Right lobe of liver (tissue), 6 donors: ENCODE measurements around the gene PCDHA9. TPM values are rescaled to one million over a fixed set of nuclear protein-coding genes. Genes with fewer than 3 reads are reported as not detected.

Experiments used
- ATAC-seq, 4 donors: fragments of 200-7000 bp; cut with Tn5 transposase; one replicate each; pipeline ENCODE4 v1.9.1; 2020; ENCODE audit warnings: mild to moderate bottlenecking in 4 of 4, moderate library complexity in 4 of 4
- DNase-seq, 3 donors: peaks; one replicate each; pipeline ENCODE4 v3.0.0-alpha.2; 2020
- H3K27ac ChIP-seq, 3 donors: fragments of 200-600 bp; one replicate each; pipeline ENCODE4 v1.8.0; 2022
- H3K27me3 ChIP-seq, 2 donors: fragments of 200-600 bp; one replicate each; pipeline ENCODE4 v1.8.0; 2022
- H3K36me3 ChIP-seq, 4 donors: fragments of 200-600 bp; sonication (generic) in 1 of 4; one replicate each; pipeline versions ENCODE4 v1.5.1 to v1.8.0; 2017 to 2022; ENCODE audit warnings: control low read depth in 1 of 4
- H3K4me1 ChIP-seq, 4 donors: fragments of 200-600 bp; sonication (generic) in 1 of 4; one replicate each; pipeline versions ENCODE4 v1.5.1 to v1.8.0; 2017 to 2022; ENCODE audit warnings: control low read depth in 1 of 4
- H3K4me3 ChIP-seq, 3 donors: fragments of 200-600 bp; one replicate each; pipeline ENCODE4 v1.8.0; 2022
- H3K9me3 ChIP-seq, 4 donors: fragments of 200-600 bp; sonication (generic) in 1 of 4; one replicate each; pipeline versions ENCODE4 v1.5.1 to v1.8.0; 2017 to 2022; ENCODE audit warnings: control low read depth in 1 of 4
- POLR2A ChIP-seq: fragments of 450-650 bp; IDR thresholded peaks from one replicate; pipeline ENCODE4 v1.6.1; 2017; ENCODE audit warnings: antibody characterized with exemption, mild to moderate bottlenecking
- WGBS: methylation state at CpG from one replicate; pipeline ENCODE4 v1.1.6; 2018; ENCODE audit warnings: low coverage, low lambda C conversion rate; ENCODE audit not compliant: insufficient coverage; ENCODE audit errors: missing lambda C conversion rate; 5-methylcytosine and 5-hydroxymethylcytosine counted together
- intact Hi-C, 2 donors: fragments of 100-400 bp; cut with DNase I; formaldehyde crosslinking; loops; one replicate each; pipeline versions ENCODE4 v1.11.2 to v1.14.1; 2022
- total RNA-seq, 6 experiments: library from RNA; depleted of rRNA in 2 of 6; stranded (reverse); fragments of >200 nt in 2 of 6; fragmentation: NEBNext Ultra II Directional in 3 of 6; extraction: Animal tissue kit (Norgen Biotek cat#: 25700) in 3 of 6; gene quantifications; one replicate each; pipeline versions ENCODE4 v1.1.0 to v1.2.4, GENCODE V29; 2016 to 2023
- TF ChIP-seq, protein P1 (sequence below), 4 donors: fragments of 200-600 bp in 3 of 4; fragments of 450-650 bp in 1 of 4; IDR thresholded peaks; one replicate each; pipeline versions ENCODE4 v1.5.1 to v1.8.0; 2016 to 2022; ENCODE audit warnings: antibody characterized with exemption in 4 of 4, mild to moderate bottlenecking in 2 of 4
- donor health status: DM: no; HTN: yes; CAD: no.
- donor health status: DM: no; HTN: no; CAD: no.
- donor health status: DM: no; HTN: no; CAD: no.
- donor health status: DM: no; HTN: yes; CAD: no.
- donor health status: DM: no; HTN: yes; CAD: no.

The PCDHA9 gene
- total RNA-seq, 6 experiments from 2014 or later, result not detected

DNA sequence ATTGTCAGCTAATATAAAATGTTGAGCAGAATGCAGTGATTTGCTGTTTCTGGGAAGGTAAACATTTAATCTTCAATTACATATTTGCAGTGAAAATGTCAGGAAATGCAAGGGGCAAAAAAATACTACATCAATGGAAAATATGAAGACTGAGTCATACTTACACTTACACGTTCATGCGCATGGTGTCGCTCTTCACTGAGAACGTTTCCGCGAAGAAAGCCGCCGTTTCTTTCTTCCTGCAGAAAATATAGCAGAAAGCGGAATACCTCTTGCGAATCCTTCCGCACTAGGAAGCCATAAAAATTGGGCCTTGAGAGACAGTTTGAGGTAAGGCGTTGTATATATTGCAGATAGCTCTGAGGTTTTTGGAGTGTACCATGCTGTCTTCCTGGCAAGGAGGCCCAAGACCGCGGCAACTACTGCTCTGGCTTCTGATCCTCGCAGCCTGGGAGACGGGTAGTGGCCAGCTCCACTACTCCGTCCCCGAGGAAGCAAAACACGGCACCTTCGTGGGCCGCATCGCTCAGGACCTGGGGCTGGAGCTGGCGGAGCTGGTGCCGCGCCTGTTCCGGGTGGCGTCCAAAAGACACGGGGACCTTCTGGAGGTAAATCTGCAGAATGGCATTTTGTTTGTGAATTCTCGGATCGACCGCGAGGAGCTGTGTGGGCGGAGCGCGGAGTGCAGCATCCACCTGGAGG is 33.9 kb downstream of the PCDHA9 start, which contains the start of gene PCDHA13:
Gene PCDHA13 (plus strand): TSS at position 236 of the 702 bp plus-strand sequence. CDS start 145 bp downstream, at position 381.
- H3K27ac ChIP-seq, result no peak within 1 kb of the TSS
- H3K4me3 ChIP-seq, result peak within 1 kb of the TSS; percentile 6 to 34 (median 34)
- H3K36me3 ChIP-seq, result no peaks in the 10 kb centered on the region
- peaks cover 0 to 4% of the 10 kb centered on the region in 2 donors for H3K27me3 ChIP-seq
- 4% methylated on average over 11 of the region's 35 CpGs for WGBS
- ATAC-seq, result peak; percentile 42 to 84 (median 54)
- TF ChIP-seq POLR2A, result no peak
- TF ChIP-seq, protein P1, sequence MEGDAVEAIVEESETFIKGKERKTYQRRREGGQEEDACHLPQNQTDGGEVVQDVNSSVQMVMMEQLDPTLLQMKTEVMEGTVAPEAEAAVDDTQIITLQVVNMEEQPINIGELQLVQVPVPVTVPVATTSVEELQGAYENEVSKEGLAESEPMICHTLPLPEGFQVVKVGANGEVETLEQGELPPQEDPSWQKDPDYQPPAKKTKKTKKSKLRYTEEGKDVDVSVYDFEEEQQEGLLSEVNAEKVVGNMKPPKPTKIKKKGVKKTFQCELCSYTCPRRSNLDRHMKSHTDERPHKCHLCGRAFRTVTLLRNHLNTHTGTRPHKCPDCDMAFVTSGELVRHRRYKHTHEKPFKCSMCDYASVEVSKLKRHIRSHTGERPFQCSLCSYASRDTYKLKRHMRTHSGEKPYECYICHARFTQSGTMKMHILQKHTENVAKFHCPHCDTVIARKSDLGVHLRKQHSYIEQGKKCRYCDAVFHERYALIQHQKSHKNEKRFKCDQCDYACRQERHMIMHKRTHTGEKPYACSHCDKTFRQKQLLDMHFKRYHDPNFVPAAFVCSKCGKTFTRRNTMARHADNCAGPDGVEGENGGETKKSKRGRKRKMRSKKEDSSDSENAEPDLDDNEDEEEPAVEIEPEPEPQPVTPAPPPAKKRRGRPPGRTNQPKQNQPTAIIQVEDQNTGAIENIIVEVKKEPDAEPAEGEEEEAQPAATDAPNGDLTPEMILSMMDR (IDR thresholded peaks at IDR 0.05), result peak; percentile 29 to 52 (median 42)
- intact Hi-C loops, result loop anchor here in 1 of 2 donors (10.0 kb wide), 1 partner anchor 163 kb away; no protein-coding TSS in a partner anchor
- DNase-seq, result no peak
- peaks cover 0 to 5% (median 0%) of the 10 kb centered on the region in 4 donors for H3K9me3 ChIP-seq
- no peaks in the 10 kb centered on the region for H3K4me1 ChIP-seq

- Histone ChIP-seq H3K4me3 (peak overlapping the region; percentile 6 to 34 (median 34)), H3K9me3 (no peaks in the 10 kb centered on the region), H3K27ac (no peak overlapping the region), H3K27me3 (peaks cover 0 to under 1% of the 10 kb centered on the region in 2 donors), H3K4me1 (no peaks in the 10 kb centered on the region), H3K36me3 (no peaks in the 10 kb centered on the region)
- intact Hi-C loops, result loop anchor here in 1 of 2 donors (10.0 kb wide), 1 partner anchor 162 kb away; no protein-coding TSS in a partner anchor
- no peak for TF ChIP-seq POLR2A
- TF ChIP-seq, protein P1 (IDR thresholded peaks at IDR 0.05), result peak in 2 of 4 donors; percentile 10 to 29
- ATAC-seq, result peak in 2 of 4 donors; percentile 35 to 64
- DNase-seq, result no peak
- 14% methylated on average over 10 of the region's 12 CpGs for WGBS
These were observed 34.4 kb downstream of the PCDHA9 start for GRCh38 chr5:140882591-140882899.

- ATAC-seq (no peak), DNase-seq (no peak)
- no peaks in the 10 kb centered on the region for H3K36me3 ChIP-seq
- intact Hi-C loops, result loop anchor here in 1 of 2 donors (10.0 kb wide), 1 partner anchor 161 kb away; no protein-coding TSS in a partner anchor
- H3K4me1 ChIP-seq, result no peaks in the 10 kb centered on the region
- no peaks in the 10 kb centered on the region for H3K27me3 ChIP-seq
- H3K4me3 ChIP-seq, result no peak overlapping the region
- WGBS, result 39% methylated on average over 15 of the region's 41 CpGs
- TF ChIP-seq, protein P1 (IDR thresholded peaks at IDR 0.05), result no peak
- TF ChIP-seq POLR2A, result no peak
- no peaks in the 10 kb centered on the region for H3K9me3 ChIP-seq
- no peak overlapping the region for H3K27ac ChIP-seq
These were observed 35.2 kb downstream of the PCDHA9 start for GRCh38 chr5:140883373-140883772.

DNA sequence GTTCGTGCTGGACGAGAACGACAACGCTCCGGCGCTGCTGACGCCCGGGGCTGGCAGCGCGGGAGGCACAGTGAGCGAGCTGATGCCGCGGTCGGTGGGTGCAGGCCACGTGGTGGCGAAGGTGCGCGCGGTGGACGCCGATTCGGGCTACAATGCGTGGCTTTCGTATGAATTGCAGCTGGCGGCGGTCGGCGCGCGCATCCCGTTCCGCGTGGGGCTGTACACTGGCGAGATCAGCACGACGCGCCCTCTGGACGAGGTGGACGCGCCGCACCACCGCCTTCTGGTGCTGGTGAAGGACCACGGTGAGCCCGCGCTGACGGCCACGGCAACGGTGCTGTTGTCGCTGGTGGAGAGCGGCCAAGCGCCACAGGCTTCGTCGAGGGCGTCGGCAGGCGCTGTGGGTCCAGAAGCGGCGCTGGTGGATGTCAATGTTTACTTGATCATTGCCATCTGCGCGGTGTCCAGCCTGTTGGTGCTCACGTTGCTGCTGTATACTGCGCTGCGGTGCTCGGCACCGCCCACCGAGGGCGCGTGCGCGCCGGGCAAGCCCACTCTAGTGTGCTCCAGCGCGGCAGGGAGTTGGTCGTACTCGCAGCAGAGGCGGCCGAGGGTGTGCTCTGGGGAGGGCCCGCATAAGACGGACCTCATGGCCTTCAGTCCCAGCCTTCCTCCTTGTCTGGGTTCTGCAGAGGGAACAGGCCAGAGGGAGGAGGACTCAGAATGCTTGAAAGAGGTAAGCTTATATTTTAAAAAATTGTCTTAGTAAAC is 35.9 kb downstream of the PCDHA9 start:
- WGBS, result 44% methylated on average over 22 of the region's 79 CpGs
- intact Hi-C loops, result loop anchor here in 1 of 2 donors (10.0 kb wide), 1 partner anchor 161 kb away; no protein-coding TSS in a partner anchor
- H3K36me3 ChIP-seq, result no peaks in the 10 kb centered on the region
- TF ChIP-seq, protein P1 (IDR thresholded peaks at IDR 0.05), result no peak
- TF ChIP-seq POLR2A, result no peak
- no peak overlapping the region for H3K4me3 ChIP-seq
- no peaks in the 10 kb centered on the region for H3K4me1 ChIP-seq
- no peak overlapping the region for H3K27ac ChIP-seq
- H3K9me3 ChIP-seq, result no peaks in the 10 kb centered on the region
- no peaks in the 10 kb centered on the region for H3K27me3 ChIP-seq
- peak in 1 of 3 donors; percentile 50 for DNase-seq
- ATAC-seq, result peak in 1 of 4 donors; percentile 18

Other genes starting within 250 kb of the PCDHA9 start
- 100 to 1,000 TPM; 174 to 513 (median 244) TPM for gene CD14, start 215.2 kb upstream of the PCDHA9 start, total RNA-seq
- gene TMCO6, start 208.9 kb upstream of the PCDHA9 start, total RNA-seq, result 10 to 100 TPM in 5 of 6 experiments, 1 to 10 TPM in 1; 7.3 to 45.5 (median 23.6) TPM
- gene NDUFA2, start 200.8 kb upstream of the PCDHA9 start, total RNA-seq, result 10 to 100 TPM; 35.4 to 56.8 (median 52.4) TPM
- 10 to 100 TPM; 26.6 to 50.7 (median 30.3) TPM for gene IK, start 200.6 kb upstream of the PCDHA9 start, total RNA-seq
- 10 to 100 TPM; 13.3 to 18.4 (median 15.0) TPM for gene WDR55, start 183.5 kb upstream of the PCDHA9 start, total RNA-seq
- gene DND1, start 174.8 kb upstream of the PCDHA9 start, total RNA-seq, result 1 to 10 TPM in 1 of 6 experiments, under 1 TPM in 5; 0.27 to 1.4 (median 0.69) TPM
- 10 to 100 TPM; 22.8 to 46.6 (median 37.0) TPM for gene HARS1, start 157.0 kb upstream of the PCDHA9 start, total RNA-seq
- 10 to 100 TPM in 4 of 6 experiments, 1 to 10 TPM in 2; 8.5 to 13.9 (median 11.5) TPM for gene HARS2, start 156.9 kb upstream of the PCDHA9 start, total RNA-seq
- 10 to 100 TPM; 11.6 to 26.4 (median 18.0) TPM for gene ZMAT2, start 147.9 kb upstream of the PCDHA9 start, total RNA-seq
- gene PCDHA1, start 62.2 kb upstream of the PCDHA9 start, total RNA-seq, result not detected
- not detected for gene PCDHA2, start 53.5 kb upstream of the PCDHA9 start, total RNA-seq
- under 1 TPM in 1 of 6 experiments, not detected in 5; 0.07 TPM for gene PCDHA3, start 47.3 kb upstream of the PCDHA9 start, total RNA-seq
- under 1 TPM in 4 of 6 experiments, not detected in 2; 0.09 to 0.19 (median 0.13) TPM for gene PCDHA4, start 41.3 kb upstream of the PCDHA9 start, total RNA-seq
- under 1 TPM in 1 of 6 experiments, not detected in 5; 0.06 TPM for gene PCDHA5, start 26.8 kb upstream of the PCDHA9 start, total RNA-seq
- under 1 TPM in 1 of 6 experiments, not detected in 5; 0.12 TPM for gene PCDHA6, start 20.4 kb upstream of the PCDHA9 start, total RNA-seq
- under 1 TPM in 2 of 6 experiments, not detected in 4; 0.07 to 0.12 TPM for gene PCDHA7, start 14.1 kb upstream of the PCDHA9 start, total RNA-seq
- not detected for gene PCDHA8, start 7.2 kb upstream of the PCDHA9 start, total RNA-seq
- under 1 TPM in 3 of 6 experiments, not detected in 3; 0.05 to 0.07 (median 0.06) TPM for gene PCDHA10, start 7.5 kb downstream of the PCDHA9 start, total RNA-seq
- gene PCDHA11, start 20.6 kb downstream of the PCDHA9 start, total RNA-seq, result under 1 TPM in 3 of 6 experiments, not detected in 3; 0.04 to 0.51 (median 0.07) TPM
- under 1 TPM in 4 of 6 experiments, not detected in 2; 0.18 to 0.51 (median 0.32) TPM for gene PCDHA12, start 26.9 kb downstream of the PCDHA9 start, total RNA-seq
- 1 to 10 TPM in 3 of 6 experiments, under 1 TPM in 2, not detected in 1; 0.35 to 1.8 (median 1.2) TPM for gene PCDHA13, start 33.7 kb downstream of the PCDHA9 start, total RNA-seq
- gene PCDHAC1, start 77.9 kb downstream of the PCDHA9 start, total RNA-seq, result under 1 TPM; 0.18 to 0.86 (median 0.35) TPM
- gene PCDHAC2, start 118.1 kb downstream of the PCDHA9 start, total RNA-seq, result 1 to 10 TPM in 3 of 6 experiments, under 1 TPM in 3; 0.68 to 2.2 (median 1.3) TPM
- not detected for gene PCDHB1, start 203.0 kb downstream of the PCDHA9 start, total RNA-seq
- gene PCDHB2, start 246.2 kb downstream of the PCDHA9 start, total RNA-seq, result under 1 TPM in 3 of 6 experiments, not detected in 3; 0.11 to 0.19 (median 0.14) TPM